ENCODE results near the gene GALNS. TPM values are rescaled to one million over a fixed set of nuclear protein-coding genes. Genes with fewer than 3 reads are reported as not detected.

GALNS gene
- polyA plus RNA-seq, 1 donor from 2014 or later = 19.4 TPM

GRCh38 chr16:88834670-88835069, 22.1 kb downstream of the GALNS start:
- H4K20me1 ChIP-seq (ENCODE audit: insufficient read depth) = no peaks in the 10 kb centered on the region
- no peak overlapping the region for H3K4me2 ChIP-seq (ENCODE audit: low read length)
- H3K27ac ChIP-seq (ENCODE audit: low read length) = no peak overlapping the region
- H3F3A ChIP-seq (ENCODE audit: insufficient read depth, low read length, poor library complexity, severe bottlenecking) = no peaks in the 10 kb centered on the region
- no peaks in the 10 kb centered on the region for H3K9me2 ChIP-seq (ENCODE audit: insufficient read depth, low read length)
- H3K79me2 ChIP-seq (replicated peaks; ENCODE audit: insufficient read depth, low read length) = no peaks in the 10 kb centered on the region
- no peak overlapping the region for H3K4me3 ChIP-seq (ENCODE audit: low read length)
- H3K36me3 ChIP-seq (ENCODE audit: insufficient read depth, low read length) = no peaks in the 10 kb centered on the region
- H2AFZ ChIP-seq (ENCODE audit: low read depth, low read length) = no peak overlapping the region
- TF ChIP-seq CTCF (IDR thresholded peaks at IDR 0.05; ENCODE audit: poor library complexity, severe bottlenecking) = no peak
- no peak for TF ChIP-seq MXI1 (conservative IDR thresholded peaks at IDR 0.05; ENCODE audit: poor library complexity, severe bottlenecking)
- no peak for TF ChIP-seq EZH2 (IDR thresholded peaks at IDR 0.05; ENCODE audit: borderline replicate concordance, insufficient read depth, low read length, poor library complexity, severe bottlenecking)
- H3K9ac ChIP-seq (ENCODE audit: low read length) = no peak overlapping the region
- no peaks in the 10 kb centered on the region for H3K9me3 ChIP-seq (ENCODE audit: low read length)
- H3K27me3 ChIP-seq (ENCODE audit: insufficient read depth, low read depth, low read length) = no peaks in the 10 kb centered on the region

DNA sequence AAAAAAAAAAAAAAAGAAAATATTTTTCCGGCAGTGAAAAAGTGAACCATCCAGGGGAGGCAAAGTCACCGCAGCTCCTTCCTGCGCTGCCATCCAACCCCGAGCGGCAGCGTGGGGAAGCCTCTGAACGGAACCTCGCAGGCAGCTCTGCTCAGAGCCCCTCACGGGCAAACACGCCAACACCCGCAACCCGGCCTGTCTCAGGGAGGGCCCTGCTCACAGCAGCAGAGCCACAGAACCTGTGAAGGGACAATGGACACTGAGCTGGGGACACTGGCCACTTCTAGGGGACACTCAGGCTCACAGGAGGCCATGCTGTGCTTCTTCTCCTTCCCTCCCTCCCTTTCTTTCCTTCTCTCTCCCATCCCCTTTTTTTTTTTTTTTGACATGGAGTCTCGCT, 23.7 kb downstream of the GALNS start:
- no peak overlapping the region for H3K4me2 ChIP-seq (ENCODE audit: low read length)

More for the DNA sequence above, 23.7 kb downstream of the GALNS start:
- Histone ChIP-seq H3K9me2 (ENCODE audit: insufficient read depth, low read length) (no peaks in the 10 kb centered on the region), H3K9me3 (ENCODE audit: low read length) (no peaks in the 10 kb centered on the region), H3K27me3 (ENCODE audit: insufficient read depth, low read depth, low read length) (no peaks in the 10 kb centered on the region), H3K27ac (ENCODE audit: low read length) (no peak overlapping the region), H2AFZ (ENCODE audit: low read depth, low read length) (no peak overlapping the region), H3K36me3 (ENCODE audit: insufficient read depth, low read length) (no peaks in the 10 kb centered on the region), H3F3A (ENCODE audit: insufficient read depth, low read length, poor library complexity, severe bottlenecking) (no peaks in the 10 kb centered on the region), H3K79me2 (replicated peaks; ENCODE audit: insufficient read depth, low read length) (no peaks in the 10 kb centered on the region), H3K9ac (ENCODE audit: low read length) (no peak overlapping the region), H4K20me1 (ENCODE audit: insufficient read depth) (no peaks in the 10 kb centered on the region), H3K4me3 (ENCODE audit: low read length) (no peak overlapping the region)
- TF ChIP-seq POLR2AphosphoS5 (IDR thresholded peaks at IDR 0.05) (no peak), CTCF (IDR thresholded peaks at IDR 0.05; ENCODE audit: poor library complexity, severe bottlenecking) (no peak), RAD21 (conservative IDR thresholded peaks at IDR 0.05) (no peak), TAF1 (IDR thresholded peaks at IDR 0.05; ENCODE audit: low read depth) (no peak), EP300 (conservative IDR thresholded peaks at IDR 0.05; ENCODE audit: poor library complexity, severe bottlenecking) (no peak), EZH2 (IDR thresholded peaks at IDR 0.05; ENCODE audit: borderline replicate concordance, insufficient read depth, low read length, poor library complexity, severe bottlenecking) (no peak), REST (IDR thresholded peaks at IDR 0.05; ENCODE audit: borderline replicate concordance) (no peak), MXI1 (conservative IDR thresholded peaks at IDR 0.05; ENCODE audit: poor library complexity, severe bottlenecking) (no peak), SMC3 (conservative IDR thresholded peaks at IDR 0.05; ENCODE audit: poor library complexity) (no peak)
